Muscle of arm (tissue), 12 donors: ENCODE data around the gene PTGIS. TPM values are rescaled to one million over a fixed set of nuclear protein-coding genes. Genes with fewer than 3 reads are reported as not detected.

ENCODE experiments used
- DNase-seq: peaks from one replicate; pipeline ENCODE4 v3.0.0-alpha.2; 2013
- polyA plus RNA-seq, 12 donors: library from polyadenylated mRNA; unstranded; fragments of 120-200 nt; gene quantifications; one replicate each; pipeline ENCODE4 v1.2.1, GENCODE V29; 2013; ENCODE audit not compliant: insufficient read length in 12 of 12

The PTGIS gene
- polyA plus RNA-seq, 12 donors = 20.4 to 35.3 (median 26.5) TPM; not detected in 1

DNA sequence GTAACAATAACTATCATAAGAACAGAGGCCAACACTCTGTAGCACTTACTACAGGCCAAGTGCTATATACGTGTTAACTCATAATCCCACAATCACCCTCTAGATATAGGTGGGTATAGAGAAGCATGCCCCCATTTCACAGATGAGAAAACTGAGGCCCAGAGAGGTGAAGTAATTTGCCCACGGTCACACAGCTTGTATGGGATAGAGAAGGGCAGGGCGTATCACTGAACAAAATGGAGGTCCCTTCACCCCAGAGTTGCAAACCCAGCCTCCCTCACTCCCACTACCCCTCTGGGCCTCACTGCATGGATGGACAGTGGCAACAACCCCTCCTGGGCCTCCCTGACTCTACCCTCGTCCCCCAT, 31.8 kb upstream of the PTGIS start:
- DNase-seq = no peak

DNA sequence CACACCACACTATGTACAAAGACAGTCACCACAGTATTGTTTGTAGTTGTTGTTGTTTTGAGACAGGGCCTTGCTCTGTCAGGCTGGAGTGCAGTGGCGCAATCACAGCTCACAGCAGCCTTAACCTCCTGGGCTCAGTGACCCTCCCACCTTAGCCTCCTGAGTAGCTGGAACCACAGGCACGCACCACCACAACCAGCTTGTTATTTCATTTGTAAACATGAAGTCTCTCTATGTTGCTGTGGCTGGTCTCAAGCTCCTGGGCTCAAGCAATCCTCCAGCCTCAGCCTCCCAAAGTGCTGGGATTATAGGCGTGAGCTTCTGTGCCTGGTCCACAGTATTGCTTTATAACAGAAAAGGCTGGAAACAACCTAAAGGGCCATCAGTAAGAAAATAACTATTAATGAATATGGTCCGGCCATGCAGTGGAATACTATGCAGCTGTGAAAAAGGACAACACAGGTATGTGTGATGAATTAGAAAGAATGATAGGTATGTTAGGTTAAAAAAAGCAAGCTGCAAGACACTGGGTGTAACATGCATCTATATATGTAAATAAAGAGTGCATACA, 30.0 kb upstream of the PTGIS start:
- DNase-seq = no peak

- no peak for DNase-seq
These were observed 28.0 kb upstream of the PTGIS start for GRCh38 chr20:49595811-49596561.

GRCh38 chr20:49595346-49595745, 27.4 kb upstream of the PTGIS start:
- no peak for DNase-seq

GRCh38 chr20:49594931-49595315, 27.0 kb upstream of the PTGIS start:
- DNase-seq = no peak

DNA sequence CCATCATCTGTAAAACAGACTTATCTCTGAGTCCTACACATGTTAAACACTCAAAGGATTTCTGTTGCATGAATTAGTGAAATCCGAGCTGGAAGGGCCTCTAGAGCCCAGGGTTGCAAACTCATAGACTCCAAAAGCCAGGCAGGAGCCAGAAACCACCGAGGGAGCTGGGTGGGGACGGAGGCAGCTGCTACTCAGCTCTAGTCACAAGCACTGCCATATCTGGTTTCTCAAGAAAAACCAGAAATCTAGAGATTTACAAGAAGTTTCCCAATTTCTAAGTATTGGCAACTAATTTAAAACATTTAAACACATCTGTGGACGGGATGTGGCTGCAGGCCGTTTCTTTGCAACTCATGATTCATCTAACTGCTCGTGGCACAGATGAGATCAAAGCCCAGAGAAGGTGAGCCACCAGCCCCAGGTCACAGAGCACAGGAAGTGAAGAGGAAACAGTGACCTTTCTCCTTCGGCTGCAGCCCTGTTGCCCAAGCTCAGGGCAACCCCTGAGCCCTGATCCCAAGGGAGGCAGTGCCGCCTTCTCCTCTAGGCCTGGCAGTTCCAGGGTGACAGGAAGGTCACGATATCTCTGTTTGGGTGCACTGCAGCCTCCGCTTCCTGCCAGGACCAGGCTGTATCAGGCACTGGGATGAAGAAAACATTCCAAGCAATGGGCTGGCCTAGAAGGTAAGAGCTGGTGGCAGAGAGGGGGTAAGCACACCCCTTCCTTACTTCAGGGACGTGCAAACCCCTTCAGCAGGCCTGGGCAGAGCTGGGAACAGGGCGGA, 26.4 kb upstream of the PTGIS start:
- peak; percentile 80 for DNase-seq

GRCh38 chr20:49593466-49594142, 25.7 kb upstream of the PTGIS start:
- no peak for DNase-seq

GRCh38 chr20:49592120-49592519, 24.2 kb upstream of the PTGIS start:
- DNase-seq = no peak

- DNase-seq = no peak
These were observed 23.4 kb upstream of the PTGIS start for GRCh38 chr20:49591217-49591865.

DNA sequence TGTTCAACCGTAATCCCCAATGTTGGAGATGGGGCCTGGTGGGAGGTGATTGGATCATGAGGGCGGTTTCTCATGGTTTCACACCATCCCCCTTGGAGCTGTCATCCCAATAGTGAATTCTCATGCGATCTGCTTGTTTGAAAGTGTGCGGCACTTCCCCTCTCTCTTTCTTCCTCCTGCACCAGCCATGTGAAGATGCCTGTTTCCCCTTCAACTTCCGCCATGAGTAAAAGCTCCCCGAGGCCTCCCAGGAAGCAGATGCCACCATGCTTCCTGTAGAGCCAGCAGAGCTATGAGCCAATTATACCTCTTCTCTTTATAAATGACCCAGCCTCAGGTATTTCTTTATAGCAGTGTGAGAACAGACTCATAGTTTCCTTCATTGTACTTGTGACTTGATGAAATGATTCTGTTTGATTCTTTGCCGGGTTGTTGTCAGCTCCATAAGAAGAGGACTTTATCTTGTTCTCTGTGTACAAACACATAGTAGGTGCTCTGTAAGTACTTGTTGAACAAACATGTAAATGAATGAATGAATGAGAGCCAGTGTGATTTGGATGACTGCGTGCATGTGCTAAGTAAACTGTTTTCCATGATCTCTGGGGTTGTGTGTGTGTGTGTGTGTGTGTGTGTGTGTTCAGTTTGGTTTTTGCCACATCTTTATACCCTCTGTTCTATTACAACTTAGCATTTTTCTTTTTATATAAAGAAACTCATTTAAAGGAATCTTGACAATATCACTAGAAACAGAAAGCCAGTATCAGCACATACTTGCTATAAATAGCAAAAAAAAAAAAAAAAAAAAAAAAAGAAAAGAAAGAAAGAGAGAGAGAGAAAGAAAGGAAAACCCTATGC, 22.5 kb upstream of the PTGIS start:
- DNase-seq = no peak

DNA sequence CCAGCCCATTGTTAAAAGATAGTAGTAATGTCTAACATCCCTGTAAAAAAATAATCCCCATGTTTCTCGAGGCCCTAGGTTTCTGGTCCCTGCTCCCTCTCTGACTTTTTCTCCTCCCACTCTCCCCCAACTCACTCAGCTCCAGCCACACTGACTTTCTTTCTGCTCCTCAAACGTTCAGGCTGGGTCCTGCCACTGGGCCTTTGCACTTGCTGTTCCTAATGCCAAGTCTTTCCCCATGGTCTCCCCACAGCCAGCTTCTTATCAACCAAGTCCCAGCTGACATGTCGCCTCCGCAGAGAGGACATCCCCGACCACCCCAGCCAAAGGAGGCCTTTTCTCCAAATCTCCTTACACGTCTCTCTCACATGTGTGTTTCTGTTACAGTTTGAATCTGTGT, 21.8 kb upstream of the PTGIS start:
- DNase-seq = no peak

- DNase-seq = no peak
These were observed 19.2 kb upstream of the PTGIS start for GRCh38 chr20:49587111-49587570.

DNA sequence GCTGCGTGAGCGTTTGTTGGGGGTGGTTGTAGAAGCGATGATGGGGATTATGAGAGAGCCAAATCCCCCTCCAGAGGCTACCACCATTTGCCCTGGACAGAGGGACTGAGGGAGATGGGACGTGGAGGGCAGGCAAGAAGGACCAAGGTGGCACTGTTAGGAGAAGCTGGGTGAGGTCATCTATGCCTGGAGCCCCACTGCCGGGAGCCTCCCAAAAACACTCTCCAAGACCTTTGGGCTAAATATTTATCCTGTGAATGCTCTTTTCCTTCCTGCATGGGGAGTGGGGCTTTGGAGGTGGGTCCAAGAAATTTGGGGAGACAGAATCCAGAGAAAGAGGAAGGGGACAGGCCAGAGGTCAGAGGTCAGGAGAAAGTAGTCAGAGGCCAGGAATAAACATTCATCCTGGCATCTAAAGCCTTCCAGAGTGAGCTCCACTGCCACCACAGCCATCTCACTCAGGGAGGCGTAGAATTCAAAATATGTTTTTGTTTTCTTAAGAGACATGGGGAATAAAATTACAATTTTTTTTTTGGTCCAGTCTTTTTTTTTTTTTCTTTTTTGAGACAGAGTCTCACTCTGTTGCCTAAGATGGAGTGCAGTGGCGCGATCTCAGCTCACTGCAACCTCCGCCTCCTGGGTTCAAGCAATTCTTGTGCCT, 17.8 kb upstream of the PTGIS start:
- DNase-seq = no peak

- no peak for DNase-seq
These were observed 16.8 kb upstream of the PTGIS start for GRCh38 chr20:49584418-49585382.

- peak; percentile 88 for DNase-seq
These were observed 15.9 kb upstream of the PTGIS start for GRCh38 chr20:49583669-49584417.

DNA sequence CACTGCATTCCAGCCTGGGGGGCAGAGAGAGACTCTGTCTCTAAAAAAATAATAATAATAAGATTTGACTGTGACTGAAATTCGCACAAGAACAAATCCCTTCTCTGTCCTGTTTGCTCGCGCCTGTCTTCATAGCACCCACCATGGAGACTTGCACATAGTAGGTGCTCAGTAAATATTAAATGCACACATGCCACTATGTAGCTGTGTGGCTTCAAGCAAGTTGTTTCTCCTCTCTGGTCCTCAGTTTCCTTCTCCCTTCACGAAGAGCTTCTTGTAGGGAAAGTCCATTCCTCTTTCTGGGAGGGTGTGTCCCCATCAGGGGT, 15.4 kb upstream of the PTGIS start:
- DNase-seq = no peak

- no peak for DNase-seq
These were observed 14.7 kb upstream of the PTGIS start for GRCh38 chr20:49582413-49583334.
